Gastrocnemius medialis (tissue), 4 donors: ENCODE data around the gene ZDHHC12. TPM values are rescaled to one million over a fixed set of nuclear protein-coding genes. Genes with fewer than 3 reads are reported as not detected.

Source experiments
- ATAC-seq, 2 donors: fragments of 150-250 bp; one replicate each; pipeline ENCODE4 v1.9.1; 2016
- DNase-seq, 2 donors: peaks; one replicate each; pipeline ENCODE4 v3.0.0-alpha.2; 2019
- H3K27ac ChIP-seq, 4 donors: fragments of 200-600 bp; sonication (generic); 1 replicate in 1 of 4; 2 replicates in 3 of 4; pipeline ENCODE4 v1.5.1; 2016 to 2018; ENCODE audit warnings: mild to moderate bottlenecking in 2 of 4, moderate library complexity in 1 of 4
- H3K27me3 ChIP-seq, 3 donors: fragments of 200-600 bp; sonication (generic) in 2 of 3; 1 replicate in 1 of 3; 2 replicates in 2 of 3; pipeline versions ENCODE4 v1.5.1 to v1.6.0; 2016 to 2019; ENCODE audit warnings: mild to moderate bottlenecking in 1 of 3, moderate library complexity in 1 of 3
- H3K36me3 ChIP-seq, 2 donors: fragments of 200-600 bp; sonication (generic) in 1 of 2; one replicate each; pipeline ENCODE4 v1.5.1; 2017 to 2018
- H3K4me1 ChIP-seq, 2 donors: fragments of 200-600 bp; sonication (generic) in 1 of 2; one replicate each; pipeline ENCODE4 v1.5.1; 2016 to 2017; ENCODE audit warnings: mild to moderate bottlenecking in 2 of 2
- H3K4me3 ChIP-seq, 4 donors: fragments of 200-600 bp; sonication (generic) in 3 of 4; 1 replicate in 1 of 4; 2 replicates in 3 of 4; pipeline ENCODE4 v1.5.1; 2016 to 2019; ENCODE audit warnings: mild to moderate bottlenecking in 2 of 4
- H3K9me3 ChIP-seq, 3 donors: fragments of 200-600 bp; sonication (generic) in 2 of 3; 1 replicate in 1 of 3; 2 replicates in 2 of 3; pipeline ENCODE4 v1.5.1; 2016 to 2019
- POLR2A ChIP-seq, 2 donors: fragments of 450-650 bp; IDR thresholded peaks; one replicate each; pipeline ENCODE4 v1.6.1; 2017; ENCODE audit warnings: antibody characterized with exemption in 2 of 2, mild to moderate bottlenecking in 2 of 2, moderate library complexity in 2 of 2
- in situ Hi-C, 4 donors: fragments of 200-750 bp; cut with MboI; loops; one replicate each; pipeline versions ENCODE4 v1.15.0 to v1.8.0; 2017; ENCODE audit warnings: low sequenced_read_pairs in 4 of 4
- intact Hi-C: fragments of 100-400 bp; cut with DNase I; formaldehyde crosslinking; loops from one replicate; pipeline ENCODE4 v1.15.1; 2023; ENCODE audit warnings: low total_unique reads
- total RNA-seq, 4 donors: library from RNA; depleted of rRNA; stranded (reverse); fragments of >200 nt; gene quantifications; one replicate each; pipeline versions ENCODE4 v1.1.0 to v1.2.3, GENCODE V29; 2016
- TF ChIP-seq, protein P1 (sequence below), 5 experiments: fragments of 450-650 bp in 3 of 5; fragments of 200-600 bp in 2 of 5; sonication (generic) in 2 of 5; IDR thresholded peaks in 4 of 5; conservative IDR thresholded peaks in 1 of 5; 1 replicate in 4 of 5; 2 replicates in 1 of 5; pipeline ENCODE4 v1.5.1; 2016 to 2019; ENCODE audit warnings: antibody characterized with exemption in 5 of 5, mild to moderate bottlenecking in 3 of 5, moderate library complexity in 3 of 5

ZDHHC12 gene
- total RNA-seq, 4 donors from 2014 or later: 8.9 to 37.3 (median 31.0) TPM

DNA sequence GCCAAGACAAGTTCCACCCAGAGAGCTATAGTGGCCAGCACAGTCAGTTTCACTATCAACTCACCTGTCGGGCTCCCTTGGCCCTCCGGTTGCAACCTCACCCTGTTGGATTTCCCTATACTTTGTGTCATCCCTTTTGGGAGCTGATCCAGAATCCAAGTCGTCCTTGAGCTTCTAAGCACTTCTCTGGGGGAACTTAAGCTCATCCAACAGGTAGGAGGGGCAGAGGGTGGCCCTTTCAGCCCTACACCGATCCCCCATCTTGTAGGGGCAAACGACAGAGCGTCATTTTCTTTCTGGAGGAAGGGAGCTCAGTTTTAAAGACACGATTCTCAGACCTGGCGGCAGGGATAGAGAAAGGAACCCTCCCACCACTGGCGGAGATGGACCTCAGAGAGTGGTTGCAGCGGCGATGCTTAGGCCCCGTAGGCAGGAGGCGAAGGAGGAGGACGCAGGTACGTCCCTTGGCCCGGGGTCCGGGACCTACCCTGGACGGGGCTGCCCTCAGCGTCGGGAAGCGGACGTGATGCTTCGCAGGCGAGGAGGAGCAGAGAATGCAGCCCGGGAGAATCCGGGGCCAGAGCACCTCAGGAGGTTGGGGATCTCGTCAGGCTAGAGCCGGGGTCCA is 47.3 kb upstream of the ZDHHC12 start:
- H3K27ac ChIP-seq: peak overlapping the region; percentile 88 to 99 (median 96)
- peak; percentile 39 to 48 for ATAC-seq

DNA sequence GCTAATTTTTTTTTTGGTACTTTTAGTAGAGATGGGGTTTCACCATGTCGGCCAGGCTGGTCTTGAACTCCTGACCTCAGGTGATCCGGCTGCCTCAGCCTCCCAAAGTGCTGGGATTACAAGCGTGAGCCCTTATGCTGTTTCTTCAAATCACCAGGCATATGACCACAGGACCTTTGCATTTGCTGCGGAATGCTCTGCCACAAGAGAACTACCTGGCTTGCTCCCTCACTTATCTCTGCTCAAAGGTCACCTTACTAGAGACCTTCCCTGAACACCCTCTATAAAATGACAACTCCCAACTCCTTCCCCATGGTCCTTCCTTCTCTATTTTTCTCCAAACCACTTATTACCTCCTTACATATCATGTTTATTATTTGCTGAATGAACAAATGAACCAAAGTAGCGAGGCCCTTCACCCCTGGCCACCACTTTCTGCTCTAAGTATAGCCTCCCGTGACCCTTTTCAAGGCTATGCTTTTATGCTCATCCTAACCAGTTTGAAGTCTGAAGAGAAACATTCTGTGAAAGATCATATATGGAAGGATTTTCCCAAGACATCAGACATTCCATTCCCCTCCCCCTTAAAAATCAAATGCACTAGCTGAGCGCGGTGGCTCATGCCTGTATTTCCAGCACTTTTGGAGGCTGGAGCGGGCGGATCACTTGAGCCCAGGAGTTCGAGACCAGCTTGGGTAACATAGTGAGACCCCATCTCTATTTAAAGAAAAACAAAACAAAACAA is 46.5 kb upstream of the ZDHHC12 start:
- Histone ChIP-seq H3K4me1 (peaks cover 17 to 36% of the 10 kb centered on the region in 2 donors), H3K9me3 (no peaks in the 10 kb centered on the region), H3K27ac (peak overlapping the region; percentile 88 to 99 (median 96)), H3K4me3 (peak overlapping the region; percentile 90 to 100 (median 95)), H3K36me3 (no peaks in the 10 kb centered on the region), H3K27me3 (no peaks in the 10 kb centered on the region)
- in situ Hi-C loops (no loop called here), intact Hi-C loops (loop anchor here (1.0 to 5.0 kb wide), 3 partner anchors 17 to 398 kb away; partner anchors contain the start of genes TBC1D13, URM1 and ZDHHC12)
- DNase-seq: no peak
- TF ChIP-seq, protein P1, sequence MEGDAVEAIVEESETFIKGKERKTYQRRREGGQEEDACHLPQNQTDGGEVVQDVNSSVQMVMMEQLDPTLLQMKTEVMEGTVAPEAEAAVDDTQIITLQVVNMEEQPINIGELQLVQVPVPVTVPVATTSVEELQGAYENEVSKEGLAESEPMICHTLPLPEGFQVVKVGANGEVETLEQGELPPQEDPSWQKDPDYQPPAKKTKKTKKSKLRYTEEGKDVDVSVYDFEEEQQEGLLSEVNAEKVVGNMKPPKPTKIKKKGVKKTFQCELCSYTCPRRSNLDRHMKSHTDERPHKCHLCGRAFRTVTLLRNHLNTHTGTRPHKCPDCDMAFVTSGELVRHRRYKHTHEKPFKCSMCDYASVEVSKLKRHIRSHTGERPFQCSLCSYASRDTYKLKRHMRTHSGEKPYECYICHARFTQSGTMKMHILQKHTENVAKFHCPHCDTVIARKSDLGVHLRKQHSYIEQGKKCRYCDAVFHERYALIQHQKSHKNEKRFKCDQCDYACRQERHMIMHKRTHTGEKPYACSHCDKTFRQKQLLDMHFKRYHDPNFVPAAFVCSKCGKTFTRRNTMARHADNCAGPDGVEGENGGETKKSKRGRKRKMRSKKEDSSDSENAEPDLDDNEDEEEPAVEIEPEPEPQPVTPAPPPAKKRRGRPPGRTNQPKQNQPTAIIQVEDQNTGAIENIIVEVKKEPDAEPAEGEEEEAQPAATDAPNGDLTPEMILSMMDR (IDR thresholded peaks at IDR 0.05 in 4 of 5, conservative IDR thresholded peaks at IDR 0.05 in 1 of 5): no peak
- TF ChIP-seq POLR2A (IDR thresholded peaks at IDR 0.05): no peak
- ATAC-seq: no peak

More for the DNA sequence above, 47.3 kb upstream of the ZDHHC12 start:
- H3K36me3 ChIP-seq: no peaks in the 10 kb centered on the region
- H3K9me3 ChIP-seq: no peaks in the 10 kb centered on the region
- no peaks in the 10 kb centered on the region for H3K27me3 ChIP-seq
- no peak for DNase-seq
- intact Hi-C loops (loop anchor here (1.0 to 5.0 kb wide), 3 partner anchors 16 to 399 kb away; partner anchors contain the start of genes TBC1D13, URM1 and ZDHHC12), in situ Hi-C loops (no loop called here)
- H3K4me3 ChIP-seq: peak overlapping the region; percentile 90 to 100 (median 95)
- TF ChIP-seq, protein P1 (IDR thresholded peaks at IDR 0.05 in 4 of 5, conservative IDR thresholded peaks at IDR 0.05 in 1 of 5): no peak
- no peak for TF ChIP-seq POLR2A (IDR thresholded peaks at IDR 0.05)
- peaks cover 17 to 36% of the 10 kb centered on the region in 2 donors for H3K4me1 ChIP-seq

DNA sequence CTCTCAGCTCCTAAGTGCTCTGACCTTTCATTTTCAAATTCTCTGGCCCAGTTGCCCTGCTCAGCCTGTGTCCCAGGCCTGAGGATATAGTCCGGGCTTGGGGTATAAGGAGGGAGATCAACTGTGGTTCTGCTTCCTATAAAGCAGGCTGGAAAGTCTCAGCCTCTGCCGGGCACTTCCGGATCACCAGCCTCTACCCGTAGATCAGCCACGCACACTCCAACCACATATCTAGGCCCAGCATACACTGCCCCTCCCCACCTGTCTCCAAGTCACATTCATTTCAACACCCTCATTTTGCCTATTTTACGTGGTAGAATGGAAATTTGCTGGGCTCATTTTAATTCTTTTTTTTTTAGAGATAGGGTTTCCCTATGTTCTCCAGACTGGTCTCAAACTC is 44.7 kb upstream of the ZDHHC12 start:
- Histone ChIP-seq H3K4me1 (peaks cover 17 to 36% of the 10 kb centered on the region in 2 donors), H3K4me3 (no peak overlapping the region), H3K9me3 (no peaks in the 10 kb centered on the region), H3K36me3 (no peaks in the 10 kb centered on the region), H3K27ac (no peak overlapping the region), H3K27me3 (no peaks in the 10 kb centered on the region)
- TF ChIP-seq, protein P1 (IDR thresholded peaks at IDR 0.05 in 4 of 5, conservative IDR thresholded peaks at IDR 0.05 in 1 of 5): no peak
- TF ChIP-seq POLR2A (IDR thresholded peaks at IDR 0.05): no peak
- intact Hi-C loops (no loop called here), in situ Hi-C loops (no loop called here)
- ATAC-seq: no peak
- no peak for DNase-seq

DNA sequence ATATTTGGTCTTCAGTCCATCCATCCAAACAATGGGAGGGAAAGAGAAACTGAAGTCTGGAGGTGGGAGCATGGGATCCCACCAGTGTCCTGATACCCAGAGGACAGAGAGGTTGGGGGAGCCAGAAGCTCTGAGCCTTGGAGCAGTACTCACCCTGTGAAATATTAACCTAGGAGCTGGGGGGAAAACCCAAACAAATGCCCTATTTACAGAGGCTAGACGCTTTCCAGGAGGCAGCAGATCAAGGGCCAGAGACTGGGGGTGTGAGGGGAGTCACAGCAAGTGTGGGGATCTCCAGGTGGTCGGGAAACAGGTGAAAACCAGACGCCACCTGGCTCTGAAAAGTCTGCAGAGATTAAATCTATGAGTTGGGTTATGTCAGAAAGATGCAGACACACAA is 41.6 kb upstream of the ZDHHC12 start:
- no peak for TF ChIP-seq POLR2A (IDR thresholded peaks at IDR 0.05)
- TF ChIP-seq, protein P1 (IDR thresholded peaks at IDR 0.05 in 4 of 5, conservative IDR thresholded peaks at IDR 0.05 in 1 of 5): no peak
- intact Hi-C loops (no loop called here), in situ Hi-C loops (no loop called here)
- DNase-seq (no peak), ATAC-seq (no peak)
- Histone ChIP-seq H3K36me3 (no peaks in the 10 kb centered on the region), H3K4me3 (no peak overlapping the region), H3K27me3 (no peaks in the 10 kb centered on the region), H3K9me3 (no peaks in the 10 kb centered on the region), H3K4me1 (peaks cover 20 to 41% of the 10 kb centered on the region in 2 donors), H3K27ac (no peak overlapping the region)
